Keratinocyte (primary cell): ENCODE measurements around the gene SERTAD4.

Source experiments
- EZH2 ChIP-seq: IDR thresholded peaks from one replicate; pipeline ENCODE4 v1.6.1; 2012; ENCODE audit warnings: inconsistent platforms, mild to moderate bottlenecking, low read length, moderate library complexity
- TF ChIP-seq, protein P1 (sequence below), 3 experiments: IDR thresholded peaks in 1 of 3; conservative IDR thresholded peaks in 1 of 3; optimal IDR thresholded peaks in 1 of 3; 2 replicates in 2 of 3; 3 replicates in 1 of 3; pipeline versions ENCODE3 to v1.5.1; 2011; ENCODE audit warnings: low read length in 3 of 3, mild to moderate bottlenecking in 3 of 3, moderate library complexity in 2 of 3, control low read depth in 1 of 3, inconsistent platforms in 1 of 3; ENCODE audit not compliant: insufficient read depth in 2 of 3; ENCODE audit errors: extremely low read depth in 1 of 3

DNA sequence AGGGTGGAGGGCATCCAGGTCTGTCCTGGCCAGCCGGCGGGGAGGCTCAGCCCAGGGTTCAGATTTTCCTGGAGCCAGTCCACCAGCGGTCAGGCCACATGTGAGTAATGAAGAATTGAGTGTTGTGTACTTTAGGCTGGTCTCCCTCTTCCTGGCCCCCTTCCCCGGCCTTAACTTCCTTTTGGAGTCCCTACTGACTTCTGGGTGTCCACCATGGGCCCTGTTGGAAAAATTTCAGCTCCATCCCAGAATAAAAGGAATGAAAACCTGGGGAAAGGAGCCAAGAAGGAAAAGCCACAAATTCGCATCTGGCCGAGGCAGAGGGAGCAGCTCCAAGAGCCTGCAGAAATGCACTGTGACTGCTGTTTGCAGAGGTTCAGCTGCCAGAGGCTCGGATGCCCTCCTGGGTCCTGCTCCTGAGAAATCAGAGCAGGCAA lies 60.6 kb downstream of the SERTAD4 start:
- TF ChIP-seq, protein P1, sequence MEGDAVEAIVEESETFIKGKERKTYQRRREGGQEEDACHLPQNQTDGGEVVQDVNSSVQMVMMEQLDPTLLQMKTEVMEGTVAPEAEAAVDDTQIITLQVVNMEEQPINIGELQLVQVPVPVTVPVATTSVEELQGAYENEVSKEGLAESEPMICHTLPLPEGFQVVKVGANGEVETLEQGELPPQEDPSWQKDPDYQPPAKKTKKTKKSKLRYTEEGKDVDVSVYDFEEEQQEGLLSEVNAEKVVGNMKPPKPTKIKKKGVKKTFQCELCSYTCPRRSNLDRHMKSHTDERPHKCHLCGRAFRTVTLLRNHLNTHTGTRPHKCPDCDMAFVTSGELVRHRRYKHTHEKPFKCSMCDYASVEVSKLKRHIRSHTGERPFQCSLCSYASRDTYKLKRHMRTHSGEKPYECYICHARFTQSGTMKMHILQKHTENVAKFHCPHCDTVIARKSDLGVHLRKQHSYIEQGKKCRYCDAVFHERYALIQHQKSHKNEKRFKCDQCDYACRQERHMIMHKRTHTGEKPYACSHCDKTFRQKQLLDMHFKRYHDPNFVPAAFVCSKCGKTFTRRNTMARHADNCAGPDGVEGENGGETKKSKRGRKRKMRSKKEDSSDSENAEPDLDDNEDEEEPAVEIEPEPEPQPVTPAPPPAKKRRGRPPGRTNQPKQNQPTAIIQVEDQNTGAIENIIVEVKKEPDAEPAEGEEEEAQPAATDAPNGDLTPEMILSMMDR (optimal IDR thresholded peaks at IDR 0.05 in 1 of 3, IDR thresholded peaks at IDR 0.05 in 1 of 3, conservative IDR thresholded peaks at IDR 0.05 in 1 of 3; ENCODE audit: extremely low read depth in 1 of 3, insufficient read depth in 2 of 3, low read length in 3 of 3): no peak
- TF ChIP-seq EZH2: no peak
